ENCODE measurements around the gene PLIN1. TPM values are rescaled to one million over a fixed set of nuclear protein-coding genes. Genes with fewer than 3 reads are reported as not detected.

The PLIN1 gene
- total and polyA plus RNA-seq, 7 donors = 0.95 to 49.6 (median 1.8) TPM

GRCh38 chr15:89662893-89663626 lies 16.1 kb downstream of the PLIN1 start:
- Histone ChIP-seq H3K4me3 (no peak overlapping the region), H3K27me3 (no peaks in the 10 kb centered on the region), H3K36me3 (no peaks in the 10 kb centered on the region), H3K9me3 (no peaks in the 10 kb centered on the region), H3K4me1 (peaks cover 0 to 15% (median 6%) of the 10 kb centered on the region in 4 donors), H3K27ac (peak overlapping the region; percentile 8 to 49 (median 18))
- DNase-seq = peak; percentile 80
- WGBS, 2 donors = 12 to 43% methylated on average over 11 of the region's 11 CpGs
- no peak for TF ChIP-seq POLR2A (IDR thresholded peaks at IDR 0.05)
- no peak for TF ChIP-seq POLR2AphosphoS5 (IDR thresholded peaks at IDR 0.05)
- no peak for TF ChIP-seq EP300 (IDR thresholded peaks at IDR 0.05)
- TF ChIP-seq CTCF (IDR thresholded peaks at IDR 0.05) = no peak
- intact Hi-C loops (cut with DNase I) = no loop called here

- no peak for TF ChIP-seq EP300 (IDR thresholded peaks at IDR 0.05)
- no peak for TF ChIP-seq CTCF (IDR thresholded peaks at IDR 0.05)
- TF ChIP-seq POLR2A (IDR thresholded peaks at IDR 0.05) = no peak
- no peak for TF ChIP-seq POLR2AphosphoS5 (IDR thresholded peaks at IDR 0.05)
These were observed 18.6 kb downstream of the PLIN1 start for GRCh38 chr15:89660556-89660955.

GRCh38 chr15:89659295-89659694 lies 19.9 kb downstream of the PLIN1 start:
- WGBS, 2 donors = 87 to 91% methylated on average over 2 of the region's 2 CpGs
- no peak overlapping the region for H3K4me3 ChIP-seq
- intact Hi-C loops (cut with DNase I) = loop anchor here (5.0 kb wide), 1 partner anchor 33 kb away; the partner anchor contains the start of genes PEX11A and WDR93
- DNase-seq = no peak
- no peak overlapping the region for H3K27ac ChIP-seq
- H3K36me3 ChIP-seq = no peaks in the 10 kb centered on the region
- peaks cover 0 to 15% (median 11%) of the 10 kb centered on the region in 4 donors for H3K4me1 ChIP-seq
- no peak for TF ChIP-seq POLR2AphosphoS5 (IDR thresholded peaks at IDR 0.05)
- TF ChIP-seq CTCF (IDR thresholded peaks at IDR 0.05) = no peak
- TF ChIP-seq POLR2A (IDR thresholded peaks at IDR 0.05) = no peak
- H3K27me3 ChIP-seq = no peaks in the 10 kb centered on the region
- H3K9me3 ChIP-seq = no peaks in the 10 kb centered on the region

More at GRCh38 chr15:89660556-89660955, 18.6 kb downstream of the PLIN1 start:
- no peak for DNase-seq
- Histone ChIP-seq H3K27me3 (no peaks in the 10 kb centered on the region), H3K36me3 (no peaks in the 10 kb centered on the region), H3K4me1 (peaks cover 0 to 9% (median 4%) of the 10 kb centered on the region in 4 donors), H3K27ac (no peak overlapping the region), H3K9me3 (no peaks in the 10 kb centered on the region), H3K4me3 (no peak overlapping the region)
- intact Hi-C loops (cut with DNase I) = no loop called here
- 90 to 94% methylated on average over 2 of the region's 2 CpGs for WGBS, 2 donors

- TF ChIP-seq POLR2AphosphoS5 (IDR thresholded peaks at IDR 0.05) (no peak), CTCF (IDR thresholded peaks at IDR 0.05) (no peak)
- no peak for DNase-seq
- Histone ChIP-seq H3K9me3 (no peaks in the 10 kb centered on the region), H3K4me1 (peaks cover 0 to 20% (median 14%) of the 10 kb centered on the region in 4 donors), H3K27ac (no peak overlapping the region), H3K36me3 (no peaks in the 10 kb centered on the region), H3K27me3 (no peaks in the 10 kb centered on the region), H3K4me3 (no peak overlapping the region)
- intact Hi-C loops (cut with DNase I) = loop anchor here (5.0 kb wide), 1 partner anchor 35 kb away; the partner anchor contains the start of genes PEX11A and WDR93
- WGBS, 2 donors = 88 to 92% methylated on average over 5 of the region's 5 CpGs
These were observed 21.4 kb downstream of the PLIN1 start for GRCh38 chr15:89657686-89658200.

All from sigmoid colon (tissue), 7 donors.